ENCODE measurements around the gene ZBTB47. TPM values are rescaled to one million over a fixed set of nuclear protein-coding genes. Genes with fewer than 3 reads are reported as not detected.

The ZBTB47 gene
- total and polyA plus RNA-seq, 10 of the 15 experiments (the other 5 are each of a cell fraction or from before 2014, with no cell fraction given): 0.04 to 3.4 (median 1.0) TPM; not detected in 1

DNA sequence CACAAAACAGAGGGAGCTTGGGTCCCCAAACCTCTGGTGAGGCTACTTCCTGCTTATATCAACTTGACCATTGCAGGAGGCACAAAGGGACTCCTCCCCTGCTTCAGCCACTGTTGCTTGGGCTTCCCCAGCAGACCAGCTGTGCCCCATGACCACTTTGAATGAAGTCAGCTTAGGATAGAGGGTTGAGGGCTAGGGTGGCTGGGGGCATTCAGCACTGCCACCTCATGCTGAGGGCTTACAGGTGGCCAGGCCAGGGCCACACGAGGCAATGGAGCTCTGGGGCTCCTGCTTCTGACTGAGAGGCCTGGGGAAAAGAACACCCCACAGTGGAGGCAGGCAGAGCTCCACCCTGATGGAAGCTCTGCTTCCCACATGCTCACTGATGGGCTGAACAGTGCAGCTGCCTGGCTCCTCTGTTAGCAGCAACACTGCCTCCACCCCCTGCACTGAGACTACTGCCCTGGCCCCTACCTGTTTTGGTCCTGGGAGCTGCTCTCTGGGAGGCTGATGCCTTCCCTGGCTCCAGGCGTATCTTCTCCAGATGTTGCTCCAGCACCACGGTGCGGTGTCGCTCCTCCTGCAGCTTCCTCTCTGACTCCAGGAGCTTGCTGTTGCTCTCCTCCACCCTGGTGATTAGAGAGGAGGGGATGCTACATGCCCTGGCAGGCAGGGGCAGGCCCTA lies 59.3 kb downstream of the ZBTB47 start:
- no peaks in the 10 kb centered on the region for H3K36me3 ChIP-seq (ENCODE audit: control insufficient read depth in 2 of 2, insufficient read depth in 2 of 2, low read length in 1 of 2)
- H3K27ac ChIP-seq (ENCODE audit: control insufficient read depth, insufficient read depth): no peak overlapping the region
- ChIA-PET RAD21 (ENCODE audit: unreplicated experiment) (no interaction called here), POLR2A (no interaction called here), CTCF (interaction anchor here (0.8 kb wide), 1 partner anchor 141 kb away, joined by 3 read pairs; no protein-coding TSS in a partner anchor), SMC1A (ENCODE audit: uncharacterized antibody, unreplicated experiment) (no interaction called here)
- H2AFZ ChIP-seq (ENCODE audit: control insufficient read depth, low read depth, low read length): no peak overlapping the region
- in situ Hi-C loops (cut with MboI): no loop called here
- FAIRE-seq: no peak
- BruUV-seq (replicated peaks): no TSS peak
- DNase-seq (ENCODE audit: low read depth, low spot score): no peak
- H3K27me3 ChIP-seq (replicated peaks in 1 of 2; ENCODE audit: control insufficient read depth in 2 of 2, insufficient read depth in 2 of 2, low read length in 1 of 2): no peaks in the 10 kb centered on the region; a peak in 3 of 4 replicates
- no peak for TF ChIP-seq GABPA (IDR thresholded peaks at IDR 0.05; ENCODE audit: low read depth)
- TF ChIP-seq, protein P1, sequence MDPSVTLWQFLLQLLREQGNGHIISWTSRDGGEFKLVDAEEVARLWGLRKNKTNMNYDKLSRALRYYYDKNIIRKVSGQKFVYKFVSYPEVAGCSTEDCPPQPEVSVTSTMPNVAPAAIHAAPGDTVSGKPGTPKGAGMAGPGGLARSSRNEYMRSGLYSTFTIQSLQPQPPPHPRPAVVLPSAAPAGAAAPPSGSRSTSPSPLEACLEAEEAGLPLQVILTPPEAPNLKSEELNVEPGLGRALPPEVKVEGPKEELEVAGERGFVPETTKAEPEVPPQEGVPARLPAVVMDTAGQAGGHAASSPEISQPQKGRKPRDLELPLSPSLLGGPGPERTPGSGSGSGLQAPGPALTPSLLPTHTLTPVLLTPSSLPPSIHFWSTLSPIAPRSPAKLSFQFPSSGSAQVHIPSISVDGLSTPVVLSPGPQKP (IDR thresholded peaks at IDR 0.05; ENCODE audit: low read depth, low read length): no peak
- TF ChIP-seq CHD1 (IDR thresholded peaks at IDR 0.05; ENCODE audit: low read depth, low read length): no peak
- TF ChIP-seq POLR2AphosphoS2 (IDR thresholded peaks at IDR 0.05; ENCODE audit: low read depth, low read length): no peak
- no peak for TF ChIP-seq CBFB (IDR thresholded peaks at IDR 0.05; ENCODE audit: low read depth)
- no peak for TF ChIP-seq CBX3 (IDR thresholded peaks at IDR 0.05; ENCODE audit: borderline replicate concordance, low read depth)
- no peaks in the 10 kb centered on the region for H3K4me1 ChIP-seq (ENCODE audit: control insufficient read depth, insufficient read depth, low read length)
- intact Hi-C loops (cut with micrococcal nuclease; ENCODE audit: unreplicated experiment): no loop called here
- no peaks in the 10 kb centered on the region for H3K9me3 ChIP-seq (replicated peaks; ENCODE audit: control insufficient read depth, insufficient read depth, low read length)
- H4K20me1 ChIP-seq (ENCODE audit: control insufficient read depth, insufficient read depth): no peaks in the 10 kb centered on the region
- H3K4me2 ChIP-seq (ENCODE audit: control insufficient read depth, insufficient read depth): no peak overlapping the region
- ATAC-seq: no peak
- H3K4me3 ChIP-seq: no peak overlapping the region
- WGBS (ENCODE audit: insufficient coverage, insufficient replicate concordance, low lambda C conversion rate, missing lambda C conversion rate): 28% methylated on average over 5 of the region's 5 CpGs
- H3K79me2 ChIP-seq (ENCODE audit: control insufficient read depth, insufficient read depth, low read length): no peaks in the 10 kb centered on the region
- no peak overlapping the region for H3K9ac ChIP-seq (ENCODE audit: control insufficient read depth, insufficient read depth, low read length)

DNA sequence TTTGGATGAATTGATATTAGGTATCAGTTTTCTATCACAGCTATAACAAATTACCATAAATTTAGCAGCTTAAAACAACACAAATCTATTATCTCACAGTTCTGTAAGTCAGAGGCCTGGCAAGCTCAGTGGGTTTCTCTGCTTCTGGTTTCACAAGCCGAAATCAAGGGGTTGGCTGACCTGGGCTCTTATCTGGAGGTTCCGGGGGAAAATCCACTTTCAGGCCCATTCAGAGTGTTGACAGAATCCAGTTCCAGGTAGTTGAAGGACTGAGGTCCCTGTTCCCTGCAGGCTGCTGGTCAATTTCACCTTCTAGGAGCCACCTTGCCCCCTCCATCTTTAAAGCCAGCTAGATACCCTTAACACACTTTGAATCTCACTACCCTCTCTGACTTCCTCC lies 60.2 kb downstream of the ZBTB47 start:
- CTCF ChIA-PET: interaction anchor here (0.7 kb wide), 1 partner anchor 118 kb away, joined by 5 read pairs; no protein-coding TSS in a partner anchor
- Histone ChIP-seq H3K36me3 (ENCODE audit: control insufficient read depth in 2 of 2, insufficient read depth in 2 of 2, low read length in 1 of 2) (no peaks in the 10 kb centered on the region), H3K79me2 (ENCODE audit: control insufficient read depth, insufficient read depth, low read length) (no peaks in the 10 kb centered on the region), H3K27ac (ENCODE audit: control insufficient read depth, insufficient read depth) (no peak overlapping the region), H3K27me3 (replicated peaks in 1 of 2; ENCODE audit: control insufficient read depth in 2 of 2, insufficient read depth in 2 of 2, low read length in 1 of 2) (no peaks in the 10 kb centered on the region; a peak in 3 of 4 replicates), H4K20me1 (ENCODE audit: control insufficient read depth, insufficient read depth) (no peaks in the 10 kb centered on the region), H3K4me1 (ENCODE audit: control insufficient read depth, insufficient read depth, low read length) (no peaks in the 10 kb centered on the region), H3K4me2 (ENCODE audit: control insufficient read depth, insufficient read depth) (no peak overlapping the region), H3K9me3 (replicated peaks; ENCODE audit: control insufficient read depth, insufficient read depth, low read length) (no peaks in the 10 kb centered on the region), H3K9ac (ENCODE audit: control insufficient read depth, insufficient read depth, low read length) (no peak overlapping the region), H2AFZ (ENCODE audit: control insufficient read depth, low read depth, low read length) (no peak overlapping the region), H3K4me3 (no peak overlapping the region)
- intact Hi-C loops (cut with micrococcal nuclease; ENCODE audit: unreplicated experiment) (no loop called here), in situ Hi-C loops (cut with MboI) (no loop called here)
- FAIRE-seq (no peak), DNase-seq (ENCODE audit: low read depth, low spot score) (no peak), ATAC-seq (no peak)
- POLR2A ChIA-PET: no interaction called here
- WGBS (ENCODE audit: insufficient coverage, insufficient replicate concordance, low lambda C conversion rate, missing lambda C conversion rate): 46% methylated on average over 2 of the region's 2 CpGs
- RAD21 ChIA-PET (ENCODE audit: unreplicated experiment): no interaction called here
- BruUV-seq (replicated peaks): no TSS peak
- SMC1A ChIA-PET (ENCODE audit: uncharacterized antibody, unreplicated experiment): no interaction called here
- TF ChIP-seq FOS (IDR thresholded peaks at IDR 0.05; ENCODE audit: borderline replicate concordance, extremely low read depth, insufficient read length) (no peak), CBFB (IDR thresholded peaks at IDR 0.05; ENCODE audit: low read depth) (no peak)
- TF ChIP-seq, protein P2, sequence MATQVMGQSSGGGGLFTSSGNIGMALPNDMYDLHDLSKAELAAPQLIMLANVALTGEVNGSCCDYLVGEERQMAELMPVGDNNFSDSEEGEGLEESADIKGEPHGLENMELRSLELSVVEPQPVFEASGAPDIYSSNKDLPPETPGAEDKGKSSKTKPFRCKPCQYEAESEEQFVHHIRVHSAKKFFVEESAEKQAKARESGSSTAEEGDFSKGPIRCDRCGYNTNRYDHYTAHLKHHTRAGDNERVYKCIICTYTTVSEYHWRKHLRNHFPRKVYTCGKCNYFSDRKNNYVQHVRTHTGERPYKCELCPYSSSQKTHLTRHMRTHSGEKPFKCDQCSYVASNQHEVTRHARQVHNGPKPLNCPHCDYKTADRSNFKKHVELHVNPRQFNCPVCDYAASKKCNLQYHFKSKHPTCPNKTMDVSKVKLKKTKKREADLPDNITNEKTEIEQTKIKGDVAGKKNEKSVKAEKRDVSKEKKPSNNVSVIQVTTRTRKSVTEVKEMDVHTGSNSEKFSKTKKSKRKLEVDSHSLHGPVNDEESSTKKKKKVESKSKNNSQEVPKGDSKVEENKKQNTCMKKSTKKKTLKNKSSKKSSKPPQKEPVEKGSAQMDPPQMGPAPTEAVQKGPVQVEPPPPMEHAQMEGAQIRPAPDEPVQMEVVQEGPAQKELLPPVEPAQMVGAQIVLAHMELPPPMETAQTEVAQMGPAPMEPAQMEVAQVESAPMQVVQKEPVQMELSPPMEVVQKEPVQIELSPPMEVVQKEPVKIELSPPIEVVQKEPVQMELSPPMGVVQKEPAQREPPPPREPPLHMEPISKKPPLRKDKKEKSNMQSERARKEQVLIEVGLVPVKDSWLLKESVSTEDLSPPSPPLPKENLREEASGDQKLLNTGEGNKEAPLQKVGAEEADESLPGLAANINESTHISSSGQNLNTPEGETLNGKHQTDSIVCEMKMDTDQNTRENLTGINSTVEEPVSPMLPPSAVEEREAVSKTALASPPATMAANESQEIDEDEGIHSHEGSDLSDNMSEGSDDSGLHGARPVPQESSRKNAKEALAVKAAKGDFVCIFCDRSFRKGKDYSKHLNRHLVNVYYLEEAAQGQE (IDR thresholded peaks at IDR 0.05; ENCODE audit: low read depth, low read length): no peak
- TF ChIP-seq, protein P3, sequence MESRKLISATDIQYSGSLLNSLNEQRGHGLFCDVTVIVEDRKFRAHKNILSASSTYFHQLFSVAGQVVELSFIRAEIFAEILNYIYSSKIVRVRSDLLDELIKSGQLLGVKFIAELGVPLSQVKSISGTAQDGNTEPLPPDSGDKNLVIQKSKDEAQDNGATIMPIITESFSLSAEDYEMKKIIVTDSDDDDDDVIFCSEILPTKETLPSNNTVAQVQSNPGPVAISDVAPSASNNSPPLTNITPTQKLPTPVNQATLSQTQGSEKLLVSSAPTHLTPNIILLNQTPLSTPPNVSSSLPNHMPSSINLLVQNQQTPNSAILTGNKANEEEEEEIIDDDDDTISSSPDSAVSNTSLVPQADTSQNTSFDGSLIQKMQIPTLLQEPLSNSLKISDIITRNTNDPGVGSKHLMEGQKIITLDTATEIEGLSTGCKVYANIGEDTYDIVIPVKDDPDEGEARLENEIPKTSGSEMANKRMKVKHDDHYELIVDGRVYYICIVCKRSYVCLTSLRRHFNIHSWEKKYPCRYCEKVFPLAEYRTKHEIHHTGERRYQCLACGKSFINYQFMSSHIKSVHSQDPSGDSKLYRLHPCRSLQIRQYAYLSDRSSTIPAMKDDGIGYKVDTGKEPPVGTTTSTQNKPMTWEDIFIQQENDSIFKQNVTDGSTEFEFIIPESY (IDR thresholded peaks at IDR 0.05): no peak

Data from GM12878 (cell line).